Peyer's patch (tissue), 4 donors: ENCODE results near the gene CDCA3. TPM values are rescaled to one million over a fixed set of nuclear protein-coding genes. Genes with fewer than 3 reads are reported as not detected.
"Not testable (repeated sequence)": the region's sequence is repeated elsewhere in the genome, so short reads cannot be mapped to it uniquely, and the experiment has no call there.

Source experiments
- DNase-seq, 3 donors: peaks; one replicate each; pipeline ENCODE4 v3.0.0-alpha.2; 2017 to 2019
- H3K27ac ChIP-seq, 4 donors: fragments of 200-600 bp; sonication (generic); one replicate each; pipeline ENCODE4 v1.5.1; 2016 to 2019
- H3K27me3 ChIP-seq, 2 donors: fragments of 200-600 bp; sonication (generic); one replicate each; pipeline ENCODE4 v1.5.1; 2019
- H3K36me3 ChIP-seq, 3 donors: fragments of 200-600 bp; sonication (generic); one replicate each; pipeline ENCODE4 v1.5.1; 2016 to 2019
- H3K4me1 ChIP-seq, 4 donors: fragments of 200-600 bp; sonication (generic); one replicate each; pipeline ENCODE4 v1.5.1; 2016 to 2019
- H3K4me3 ChIP-seq, 4 donors: fragments of 200-600 bp; sonication (generic); 1 replicate in 3 of 4; 2 replicates in 1 of 4; pipeline ENCODE4 v1.5.1; 2016 to 2019; ENCODE audit warnings: mild to moderate bottlenecking in 1 of 4
- H3K9me3 ChIP-seq, 4 donors: fragments of 200-600 bp; sonication (generic); one replicate each; pipeline ENCODE4 v1.5.1; 2016 to 2019; ENCODE audit warnings: mild to moderate bottlenecking in 1 of 4
- CTCF ChIP-seq, 6 experiments: fragments of 450-650 bp in 4 of 6; fragments of 200-600 bp in 2 of 6; sonication (generic) in 1 of 6; IDR thresholded peaks; one replicate each; pipeline ENCODE4 v1.5.1; 2017 to 2019; ENCODE audit warnings: antibody characterized with exemption in 6 of 6, mild to moderate bottlenecking in 3 of 6, moderate library complexity in 1 of 6
- POLR2A ChIP-seq, 2 donors: fragments of 450-650 bp; IDR thresholded peaks; one replicate each; pipeline ENCODE4 v1.5.1; 2017; ENCODE audit warnings: antibody characterized with exemption in 2 of 2, mild to moderate bottlenecking in 2 of 2, moderate library complexity in 2 of 2
- total RNA-seq, 4 donors: library from RNA; depleted of rRNA; stranded (reverse); fragments of >200 nt; gene quantifications; one replicate each; pipeline ENCODE4 v1.1.0, GENCODE V29; 2016

The CDCA3 gene
- total RNA-seq, 4 donors from 2014 or later: 44.2 to 51.2 (median 46.3) TPM

- Histone ChIP-seq H3K4me1 (peaks cover 0 to 51% (median 22%) of the 10 kb centered on the region in 4 donors), H3K4me3 (peak overlapping the region; percentile 63 to 79 (median 75)), H3K36me3 (peaks cover 0 to 24% (median 0%) of the 10 kb centered on the region in 3 donors), H3K27me3 (no peaks in the 10 kb centered on the region), H3K27ac (peak overlapping the region; percentile 77 to 86 (median 82)), H3K9me3 (no peaks in the 10 kb centered on the region)
- peak; percentile 86 to 94 (median 93) for DNase-seq
- TF ChIP-seq CTCF (IDR thresholded peaks at IDR 0.05) (peak; percentile 73 to 98 (median 96)), POLR2A (IDR thresholded peaks at IDR 0.05) (no peak)
These were observed 21.3 kb upstream of the CDCA3 start for GRCh38 chr12:6872073-6873048.

- H3K9me3 ChIP-seq: no peaks in the 10 kb centered on the region
These were observed 20.2 kb upstream of the CDCA3 start for GRCh38 chr12:6871052-6871957.

GRCh38 chr12:6870304-6870703 lies 19.2 kb upstream of the CDCA3 start:
- H3K27me3 ChIP-seq, H3K9me3 ChIP-seq, DNase-seq, H3K4me3 ChIP-seq: not testable (repeated sequence)
- Histone ChIP-seq H3K27ac (peak overlapping the region in 2 of 4 donors; percentile 41 to 98), H3K4me1 (peaks cover 0 to 57% (median 22%) of the 10 kb centered on the region in 4 donors), H3K36me3 (peaks cover 0 to 32% (median 0%) of the 10 kb centered on the region in 3 donors)

More at GRCh38 chr12:6871052-6871957, 20.2 kb upstream of the CDCA3 start:
- TF ChIP-seq POLR2A (IDR thresholded peaks at IDR 0.05) (no peak), CTCF (IDR thresholded peaks at IDR 0.05) (no peak)
- Histone ChIP-seq H3K27ac (peak overlapping the region; percentile 77 to 86 (median 82)), H3K4me3 (peak overlapping the region in 3 of 4 donors; percentile 75 to 79 (median 75)), H3K27me3 (no peaks in the 10 kb centered on the region), H3K36me3 (peaks cover 0 to 24% (median 0%) of the 10 kb centered on the region in 3 donors), H3K4me1 (peaks cover 0 to 57% (median 22%) of the 10 kb centered on the region in 4 donors)
- peak in 2 of 3 donors; percentile 77 to 86 for DNase-seq

GRCh38 chr12:6869049-6870021 lies 18.2 kb upstream of the CDCA3 start:
- peaks cover 0 to 54% (median 22%) of the 10 kb centered on the region in 4 donors for H3K4me1 ChIP-seq
- H3K36me3 ChIP-seq: peaks cover 0 to 41% (median 0%) of the 10 kb centered on the region in 3 donors
- peak; percentile 79 to 94 (median 86) for DNase-seq
- no peaks in the 10 kb centered on the region for H3K27me3 ChIP-seq
- TF ChIP-seq CTCF (IDR thresholded peaks at IDR 0.05) (peak; percentile 84 to 97 (median 90)), POLR2A (IDR thresholded peaks at IDR 0.05) (no peak)
- peak overlapping the region; percentile 41 to 98 (median 97) for H3K27ac ChIP-seq
- no peaks in the 10 kb centered on the region for H3K9me3 ChIP-seq
- H3K4me3 ChIP-seq: peak overlapping the region in 3 of 4 donors; percentile 93 to 99 (median 95)
